GM21526 (cell line): ENCODE data around the gene SLC26A6.

ENCODE experiments used
- ATAC-seq: cut with Tn5 transposase; IDR thresholded peaks from one replicate; pipeline ENCODE4 v1.9.1; 2021; ENCODE audit warnings: moderate library complexity; ENCODE audit not compliant: unreplicated experiment, low FRiP score

The SLC26A6 gene

DNA sequence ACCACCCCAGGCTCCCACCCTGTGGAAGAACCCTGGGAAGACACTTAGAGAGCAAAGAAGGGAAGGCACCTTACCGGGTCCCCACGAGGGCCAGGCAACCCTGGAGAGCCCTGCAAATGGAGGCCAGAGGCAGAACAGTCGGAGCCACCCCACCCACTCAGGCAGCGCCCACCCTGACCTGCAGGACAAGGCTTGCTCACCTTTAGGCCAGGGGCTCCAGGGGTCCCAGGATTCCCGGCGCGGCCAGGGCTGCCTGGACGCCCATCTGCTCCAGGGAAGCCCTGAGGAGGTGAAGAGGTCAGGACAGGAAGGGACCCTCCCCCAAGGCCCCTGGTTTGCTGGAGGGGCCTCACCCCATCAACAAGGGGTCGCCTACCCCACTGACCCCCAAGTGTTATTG is 50.4 kb downstream of the SLC26A6 start:
- ATAC-seq, result no peak

DNA sequence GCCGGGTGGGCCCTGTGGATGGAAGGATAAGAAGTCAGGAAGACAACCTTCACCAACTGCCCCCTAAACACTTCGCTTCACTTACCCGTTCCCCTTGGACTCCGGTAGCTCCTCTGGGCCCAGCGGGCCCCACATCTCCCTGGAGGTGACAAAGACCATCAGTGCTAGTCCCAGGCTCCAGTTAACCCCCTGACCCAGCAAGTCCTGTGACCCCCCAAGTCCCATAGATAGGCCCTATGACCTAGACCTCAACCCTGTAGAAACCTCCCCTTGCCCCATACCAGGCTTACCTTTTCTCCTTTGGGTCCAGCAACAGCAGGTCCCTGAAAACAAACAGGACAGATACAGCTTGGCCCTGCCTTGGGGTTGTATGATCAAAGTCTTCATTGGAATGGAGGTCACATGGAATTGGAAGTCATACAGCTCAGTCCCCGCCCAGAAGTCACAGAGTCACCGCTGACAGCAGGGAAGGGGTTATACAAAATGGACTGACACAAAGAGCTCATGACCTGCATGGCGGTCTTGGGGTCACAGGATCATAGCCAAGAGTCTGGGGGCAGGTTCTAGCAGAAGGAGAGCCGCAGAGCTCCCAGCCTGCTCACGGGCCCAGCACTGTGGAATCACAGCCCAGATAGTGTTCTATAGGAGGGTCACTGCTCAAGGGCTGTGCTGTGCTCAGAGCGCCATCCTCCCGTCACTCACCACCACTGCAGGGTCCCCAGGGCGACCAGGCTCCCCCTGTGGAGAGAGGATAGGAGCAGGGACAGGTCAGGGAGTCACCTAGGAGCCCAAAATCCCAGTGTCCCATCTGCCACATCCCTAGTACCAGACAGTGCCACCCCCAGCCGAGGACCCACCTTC is 53.4 kb downstream of the SLC26A6 start:
- ATAC-seq, result no peak

DNA sequence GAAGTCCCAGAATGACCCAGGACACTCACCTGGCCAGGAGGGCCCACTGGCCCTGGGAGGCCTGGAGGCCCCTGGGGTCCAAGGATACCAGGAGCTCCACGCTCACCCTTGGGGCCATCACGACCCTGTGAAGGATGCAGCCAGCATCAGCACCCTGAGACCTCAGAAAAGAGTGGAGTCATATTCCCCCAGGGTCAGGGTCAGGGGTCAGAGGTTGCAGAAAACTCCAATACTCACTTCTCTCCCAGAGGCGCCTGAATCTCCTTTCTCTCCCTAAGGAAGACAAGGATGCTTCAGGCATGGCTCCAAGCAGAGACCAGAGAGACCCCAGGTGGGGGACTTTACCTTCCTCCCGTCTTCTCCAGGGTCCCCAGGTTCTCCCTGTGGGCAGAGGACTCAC is 58.6 kb downstream of the SLC26A6 start:
- ATAC-seq, result no peak
